22Rv1 (cell line): ENCODE data around the gene LRRC18.

Source experiments
- H3K27ac ChIP-seq: fragments of 450-650 bp; 2 replicates; pipeline ENCODE4 v1.5.1; 2017
- CTCF ChIP-seq: fragments of 450-650 bp; IDR thresholded peaks from 2 replicates; pipeline ENCODE4 v1.5.1; 2017; ENCODE audit warnings: mild to moderate bottlenecking
- ZFX ChIP-seq: fragments of 450-650 bp; IDR thresholded peaks from 2 replicates; pipeline ENCODE4 v1.6.1; 2017; ENCODE audit warnings: antibody characterized with exemption, borderline replicate concordance

LRRC18 gene

GRCh38 chr10:48907730-48908129 lies 31.9 kb downstream of the LRRC18 start:
- TF ChIP-seq ZFX (no peak), CTCF (no peak)

GRCh38 chr10:48906841-48907240 lies 32.8 kb downstream of the LRRC18 start:
- no peak for TF ChIP-seq CTCF
- TF ChIP-seq ZFX = no peak
- no peak overlapping the region for H3K27ac ChIP-seq

More at GRCh38 chr10:48907730-48908129, 31.9 kb downstream of the LRRC18 start:
- H3K27ac ChIP-seq = no peak overlapping the region

GRCh38 chr10:48905311-48905710 lies 34.3 kb downstream of the LRRC18 start:
- TF ChIP-seq ZFX = no peak
- TF ChIP-seq CTCF = no peak
- H3K27ac ChIP-seq = no peak overlapping the region

GRCh38 chr10:48904861-48905260 lies 34.8 kb downstream of the LRRC18 start:
- no peak overlapping the region for H3K27ac ChIP-seq
- no peak for TF ChIP-seq ZFX
- no peak for TF ChIP-seq CTCF

GRCh38 chr10:48903151-48903550 lies 36.5 kb downstream of the LRRC18 start:
- TF ChIP-seq ZFX (no peak), CTCF (no peak)
- no peak overlapping the region for H3K27ac ChIP-seq

- no peak for TF ChIP-seq ZFX
- no peak for TF ChIP-seq CTCF
- H3K27ac ChIP-seq = no peak overlapping the region
These were observed 37.5 kb downstream of the LRRC18 start for GRCh38 chr10:48902096-48902495.

GRCh38 chr10:48901319-48901718 lies 38.3 kb downstream of the LRRC18 start:
- H3K27ac ChIP-seq = no peak overlapping the region
- no peak for TF ChIP-seq CTCF
- TF ChIP-seq ZFX = no peak
